ENCODE results near the gene CCDC97.

DNA sequence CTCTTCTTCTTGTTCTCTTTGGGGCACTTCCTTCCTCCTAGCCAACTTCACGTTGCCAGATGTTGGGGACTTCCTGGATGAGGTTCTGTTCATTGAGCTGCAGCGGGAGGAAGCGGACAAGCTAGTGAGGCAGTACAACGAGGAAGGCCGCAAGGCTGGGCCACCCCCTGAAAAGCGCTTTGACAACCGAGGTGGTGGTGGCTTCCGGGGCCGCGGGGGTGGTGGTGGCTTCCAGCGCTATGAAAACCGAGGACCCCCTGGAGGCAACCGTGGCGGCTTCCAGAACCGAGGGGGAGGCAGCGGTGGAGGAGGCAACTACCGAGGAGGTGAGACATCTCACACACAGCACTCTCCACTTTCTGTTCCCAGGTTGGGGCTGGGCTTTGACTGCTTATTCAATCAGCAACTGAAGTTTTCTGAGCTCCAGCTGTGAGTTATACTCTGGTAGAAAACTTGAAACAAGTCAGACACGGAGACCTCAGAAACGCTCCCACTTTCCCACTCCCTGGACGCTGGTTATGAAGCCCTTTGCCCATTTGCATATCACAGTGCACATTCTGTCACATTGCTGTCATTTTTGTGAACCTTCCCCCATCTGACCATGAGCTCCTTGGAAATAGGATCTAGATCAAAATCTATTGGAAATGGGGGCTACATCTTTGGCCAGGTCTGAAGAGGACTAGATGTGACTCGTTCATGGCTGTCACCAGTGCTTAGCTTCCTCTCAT, 7.2 kb upstream of the CCDC97 start:
- TF ChIP-seq JUND (IDR thresholded peaks at IDR 0.05), result no peak
- TF ChIP-seq, protein P1, sequence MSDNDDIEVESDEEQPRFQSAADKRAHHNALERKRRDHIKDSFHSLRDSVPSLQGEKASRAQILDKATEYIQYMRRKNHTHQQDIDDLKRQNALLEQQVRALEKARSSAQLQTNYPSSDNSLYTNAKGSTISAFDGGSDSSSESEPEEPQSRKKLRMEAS (IDR thresholded peaks at IDR 0.05; ENCODE audit: low read depth), result no peak
- TF ChIP-seq, protein P2, sequence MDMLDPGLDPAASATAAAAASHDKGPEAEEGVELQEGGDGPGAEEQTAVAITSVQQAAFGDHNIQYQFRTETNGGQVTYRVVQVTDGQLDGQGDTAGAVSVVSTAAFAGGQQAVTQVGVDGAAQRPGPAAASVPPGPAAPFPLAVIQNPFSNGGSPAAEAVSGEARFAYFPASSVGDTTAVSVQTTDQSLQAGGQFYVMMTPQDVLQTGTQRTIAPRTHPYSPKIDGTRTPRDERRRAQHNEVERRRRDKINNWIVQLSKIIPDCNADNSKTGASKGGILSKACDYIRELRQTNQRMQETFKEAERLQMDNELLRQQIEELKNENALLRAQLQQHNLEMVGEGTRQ (IDR thresholded peaks at IDR 0.05; ENCODE audit: borderline replicate concordance, low read depth, low read length), result no peak
- TF ChIP-seq RCOR1 (IDR thresholded peaks at IDR 0.05; ENCODE audit: low read length), result no peak
- TF ChIP-seq, protein P3, sequence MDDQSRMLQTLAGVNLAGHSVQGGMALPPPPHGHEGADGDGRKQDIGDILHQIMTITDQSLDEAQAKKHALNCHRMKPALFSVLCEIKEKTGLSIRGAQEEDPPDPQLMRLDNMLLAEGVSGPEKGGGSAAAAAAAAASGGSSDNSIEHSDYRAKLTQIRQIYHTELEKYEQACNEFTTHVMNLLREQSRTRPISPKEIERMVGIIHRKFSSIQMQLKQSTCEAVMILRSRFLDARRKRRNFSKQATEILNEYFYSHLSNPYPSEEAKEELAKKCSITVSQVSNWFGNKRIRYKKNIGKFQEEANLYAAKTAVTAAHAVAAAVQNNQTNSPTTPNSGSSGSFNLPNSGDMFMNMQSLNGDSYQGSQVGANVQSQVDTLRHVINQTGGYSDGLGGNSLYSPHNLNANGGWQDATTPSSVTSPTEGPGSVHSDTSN (IDR thresholded peaks at IDR 0.05), result no peak
- no peak for TF ChIP-seq FOSL2 (IDR thresholded peaks at IDR 0.05; ENCODE audit: borderline replicate concordance, low read depth)
- TF ChIP-seq, protein P4, sequence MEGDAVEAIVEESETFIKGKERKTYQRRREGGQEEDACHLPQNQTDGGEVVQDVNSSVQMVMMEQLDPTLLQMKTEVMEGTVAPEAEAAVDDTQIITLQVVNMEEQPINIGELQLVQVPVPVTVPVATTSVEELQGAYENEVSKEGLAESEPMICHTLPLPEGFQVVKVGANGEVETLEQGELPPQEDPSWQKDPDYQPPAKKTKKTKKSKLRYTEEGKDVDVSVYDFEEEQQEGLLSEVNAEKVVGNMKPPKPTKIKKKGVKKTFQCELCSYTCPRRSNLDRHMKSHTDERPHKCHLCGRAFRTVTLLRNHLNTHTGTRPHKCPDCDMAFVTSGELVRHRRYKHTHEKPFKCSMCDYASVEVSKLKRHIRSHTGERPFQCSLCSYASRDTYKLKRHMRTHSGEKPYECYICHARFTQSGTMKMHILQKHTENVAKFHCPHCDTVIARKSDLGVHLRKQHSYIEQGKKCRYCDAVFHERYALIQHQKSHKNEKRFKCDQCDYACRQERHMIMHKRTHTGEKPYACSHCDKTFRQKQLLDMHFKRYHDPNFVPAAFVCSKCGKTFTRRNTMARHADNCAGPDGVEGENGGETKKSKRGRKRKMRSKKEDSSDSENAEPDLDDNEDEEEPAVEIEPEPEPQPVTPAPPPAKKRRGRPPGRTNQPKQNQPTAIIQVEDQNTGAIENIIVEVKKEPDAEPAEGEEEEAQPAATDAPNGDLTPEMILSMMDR (IDR thresholded peaks at IDR 0.05), result no peak
- no peak for TF ChIP-seq SMC3 (IDR thresholded peaks at IDR 0.05; ENCODE audit: low read depth, low read length)
- TF ChIP-seq MXI1 (IDR thresholded peaks at IDR 0.05; ENCODE audit: low read depth, low read length), result no peak
- TF ChIP-seq RAD21 (IDR thresholded peaks at IDR 0.05; ENCODE audit: low read length), result no peak
- TF ChIP-seq, protein P5, sequence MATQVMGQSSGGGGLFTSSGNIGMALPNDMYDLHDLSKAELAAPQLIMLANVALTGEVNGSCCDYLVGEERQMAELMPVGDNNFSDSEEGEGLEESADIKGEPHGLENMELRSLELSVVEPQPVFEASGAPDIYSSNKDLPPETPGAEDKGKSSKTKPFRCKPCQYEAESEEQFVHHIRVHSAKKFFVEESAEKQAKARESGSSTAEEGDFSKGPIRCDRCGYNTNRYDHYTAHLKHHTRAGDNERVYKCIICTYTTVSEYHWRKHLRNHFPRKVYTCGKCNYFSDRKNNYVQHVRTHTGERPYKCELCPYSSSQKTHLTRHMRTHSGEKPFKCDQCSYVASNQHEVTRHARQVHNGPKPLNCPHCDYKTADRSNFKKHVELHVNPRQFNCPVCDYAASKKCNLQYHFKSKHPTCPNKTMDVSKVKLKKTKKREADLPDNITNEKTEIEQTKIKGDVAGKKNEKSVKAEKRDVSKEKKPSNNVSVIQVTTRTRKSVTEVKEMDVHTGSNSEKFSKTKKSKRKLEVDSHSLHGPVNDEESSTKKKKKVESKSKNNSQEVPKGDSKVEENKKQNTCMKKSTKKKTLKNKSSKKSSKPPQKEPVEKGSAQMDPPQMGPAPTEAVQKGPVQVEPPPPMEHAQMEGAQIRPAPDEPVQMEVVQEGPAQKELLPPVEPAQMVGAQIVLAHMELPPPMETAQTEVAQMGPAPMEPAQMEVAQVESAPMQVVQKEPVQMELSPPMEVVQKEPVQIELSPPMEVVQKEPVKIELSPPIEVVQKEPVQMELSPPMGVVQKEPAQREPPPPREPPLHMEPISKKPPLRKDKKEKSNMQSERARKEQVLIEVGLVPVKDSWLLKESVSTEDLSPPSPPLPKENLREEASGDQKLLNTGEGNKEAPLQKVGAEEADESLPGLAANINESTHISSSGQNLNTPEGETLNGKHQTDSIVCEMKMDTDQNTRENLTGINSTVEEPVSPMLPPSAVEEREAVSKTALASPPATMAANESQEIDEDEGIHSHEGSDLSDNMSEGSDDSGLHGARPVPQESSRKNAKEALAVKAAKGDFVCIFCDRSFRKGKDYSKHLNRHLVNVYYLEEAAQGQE (IDR thresholded peaks at IDR 0.05; ENCODE audit: low read depth, low read length), result no peak
- no peak for TF ChIP-seq YY1 (IDR thresholded peaks at IDR 0.05; ENCODE audit: low read depth)
- TF ChIP-seq RFX5 (IDR thresholded peaks at IDR 0.05; ENCODE audit: low read length), result no peak
- TF ChIP-seq SIN3A (IDR thresholded peaks at IDR 0.05; ENCODE audit: borderline replicate concordance, low read depth, low read length), result no peak

Measured in SK-N-SH (cell line).